Effector memory CD8-positive, alpha-beta T cell (primary cell): ENCODE data around the gene CDH18.
"Not testable (repeated sequence)": the region's sequence is repeated elsewhere in the genome, so short reads cannot be mapped to it uniquely, and the experiment has no call there.

Source experiments
- ATAC-seq: fragments of 150-1000 bp; cut with Tn5 transposase; replicated peaks from 2 replicates; pipeline ENCODE4 v1.10.0; 2021; ENCODE audit warnings: mild to moderate bottlenecking, moderate library complexity
- DNase-seq, 3 experiments: peaks; one replicate each; pipeline ENCODE4 v3.0.0; 2021
- H3K27ac Mint-ChIP-seq, 2 donors: one replicate each; pipeline ENCODE4 v1.8.0; 2022; ENCODE audit warnings: mild to moderate bottlenecking in 2 of 2, mixed read lengths in 2 of 2, moderate library complexity in 2 of 2
- H3K27me3 Mint-ChIP-seq, 2 donors: one replicate each; pipeline ENCODE4 v1.8.0; 2022; ENCODE audit warnings: mixed read lengths in 2 of 2
- H3K36me3 Mint-ChIP-seq: one replicate; pipeline ENCODE4 v1.8.0; 2022; ENCODE audit warnings: mild to moderate bottlenecking, moderate library complexity, mixed read lengths; ENCODE audit not compliant: insufficient read depth
- H3K4me1 Mint-ChIP-seq, 2 donors: one replicate each; pipeline ENCODE4 v1.8.0; 2022; ENCODE audit warnings: low read depth in 2 of 2, mixed read lengths in 2 of 2
- H3K4me3 Mint-ChIP-seq, 2 donors: one replicate each; pipeline ENCODE4 v1.8.0; 2022; ENCODE audit warnings: mild to moderate bottlenecking in 2 of 2, mixed read lengths in 2 of 2, moderate library complexity in 2 of 2
- H3K9me3 Mint-ChIP-seq, 2 donors: one replicate each; pipeline ENCODE4 v1.8.0; 2022; ENCODE audit warnings: mixed read lengths in 2 of 2

CDH18 gene

DNA sequence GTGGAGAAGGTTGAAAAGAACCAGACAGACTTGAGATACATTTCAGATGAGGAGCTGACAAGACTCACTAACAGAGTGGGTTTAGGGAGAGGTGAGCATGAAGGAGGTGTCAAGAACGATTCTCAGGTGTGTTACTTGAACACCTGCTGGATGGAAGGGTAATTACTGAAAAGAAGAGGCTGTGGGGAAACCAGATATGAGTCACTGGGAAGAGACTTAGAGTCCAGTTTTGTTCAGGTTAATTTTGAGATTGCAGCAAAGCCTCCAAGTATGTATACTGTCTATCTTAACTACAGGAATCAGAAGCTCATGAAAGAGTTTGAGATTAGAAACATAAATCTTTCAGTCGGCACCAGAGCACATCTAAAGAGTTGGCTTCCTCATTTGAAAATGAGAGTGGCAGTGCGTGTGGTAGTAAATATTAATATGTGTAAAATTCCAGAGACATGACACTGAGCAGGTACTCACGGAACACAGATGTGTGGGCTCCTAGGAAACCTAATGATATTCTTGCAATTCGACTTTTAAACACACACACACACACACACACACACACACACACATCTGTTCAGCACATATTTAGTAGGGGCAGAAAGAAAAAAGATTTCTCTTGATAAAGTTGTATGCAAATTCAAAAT, 197.1 kb downstream of the CDH18 start:
- no peak overlapping the region for H3K27ac Mint-ChIP-seq
- peaks cover 4 to 7% of the 10 kb centered on the region in 2 donors for H3K9me3 Mint-ChIP-seq
- H3K36me3 Mint-ChIP-seq: no peaks in the 10 kb centered on the region
- no peaks in the 10 kb centered on the region for H3K4me1 Mint-ChIP-seq
- DNase-seq (no peak), ATAC-seq (no peak)
- no peaks in the 10 kb centered on the region for H3K27me3 Mint-ChIP-seq
- no peak overlapping the region for H3K4me3 Mint-ChIP-seq

DNA sequence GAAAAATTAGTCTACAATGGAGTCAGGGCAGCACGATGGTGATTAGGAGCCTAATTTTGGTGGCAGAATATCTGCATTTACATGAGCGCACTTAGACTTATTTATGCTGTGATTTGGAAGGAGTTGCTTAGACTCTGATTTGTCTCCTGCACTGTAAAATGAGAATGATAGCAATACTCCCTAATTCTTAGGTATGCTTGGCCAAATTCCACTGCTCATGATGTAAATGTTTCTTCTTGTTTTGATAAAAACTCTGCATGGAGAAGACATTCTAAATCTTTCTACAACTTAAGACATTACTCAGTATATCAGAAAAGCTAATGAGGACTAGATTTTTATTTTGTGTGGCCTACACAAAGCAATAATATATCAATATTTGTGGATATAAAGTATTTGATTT, 205.4 kb downstream of the CDH18 start:
- no peak overlapping the region for H3K27ac Mint-ChIP-seq
- no peaks in the 10 kb centered on the region for H3K36me3 Mint-ChIP-seq
- H3K4me1 Mint-ChIP-seq: no peaks in the 10 kb centered on the region
- no peak for ATAC-seq
- no peaks in the 10 kb centered on the region for H3K27me3 Mint-ChIP-seq
- no peak for DNase-seq
- H3K4me3 Mint-ChIP-seq: no peak overlapping the region
- H3K9me3 Mint-ChIP-seq: peaks cover 0 to 6% of the 10 kb centered on the region in 2 donors

DNA sequence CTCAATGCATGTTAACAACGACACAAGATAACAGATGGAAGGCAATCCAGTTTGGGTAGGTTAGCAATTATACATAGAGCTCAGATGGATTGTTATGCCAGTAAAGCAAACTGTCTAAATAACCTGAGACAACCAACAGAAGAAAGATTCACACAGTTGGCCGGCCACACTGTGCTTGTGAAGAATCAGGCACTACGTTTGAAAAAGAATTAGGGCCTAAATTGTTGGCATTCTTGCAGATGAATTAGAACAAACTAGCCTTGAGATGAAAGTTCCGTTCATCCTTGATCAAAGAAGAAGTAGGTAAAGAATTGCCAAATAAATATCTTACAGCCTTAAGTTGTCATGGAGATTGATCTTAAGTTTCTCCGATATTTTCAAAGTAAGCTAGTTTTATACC, 210.6 kb downstream of the CDH18 start:
- H3K9me3 Mint-ChIP-seq: peaks cover 5 to 17% of the 10 kb centered on the region in 2 donors
- no peaks in the 10 kb centered on the region for H3K36me3 Mint-ChIP-seq
- H3K27me3 Mint-ChIP-seq: no peaks in the 10 kb centered on the region
- ATAC-seq (no peak), DNase-seq (no peak)
- H3K4me1 Mint-ChIP-seq: no peaks in the 10 kb centered on the region
- H3K4me3 Mint-ChIP-seq: no peak overlapping the region
- no peak overlapping the region for H3K27ac Mint-ChIP-seq

DNA sequence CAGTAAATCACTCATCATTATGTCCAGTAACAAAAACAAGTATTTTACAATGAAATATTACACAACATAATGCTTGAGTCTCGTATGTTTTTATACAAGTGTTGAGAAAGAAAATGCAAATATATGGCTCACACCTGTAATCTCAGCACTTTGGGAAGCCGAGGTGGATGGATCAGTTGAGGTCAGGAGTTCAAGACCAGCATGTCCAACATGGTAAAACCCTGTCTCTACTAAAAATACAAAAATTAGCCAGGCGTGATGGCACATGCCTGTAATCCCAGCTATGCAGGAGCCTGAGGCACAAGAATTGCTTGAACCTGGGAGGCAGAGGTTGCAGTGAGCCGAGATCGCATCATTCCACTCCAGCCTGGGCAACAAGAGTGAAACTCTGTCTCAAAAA, 211.1 kb downstream of the CDH18 start:
- ATAC-seq, H3K27me3 Mint-ChIP-seq, H3K27ac Mint-ChIP-seq, H3K36me3 Mint-ChIP-seq, DNase-seq, H3K4me3 Mint-ChIP-seq, H3K4me1 Mint-ChIP-seq: not testable (repeated sequence)
- H3K9me3 Mint-ChIP-seq: peaks cover 8 to 20% of the 10 kb centered on the region in 2 donors

DNA sequence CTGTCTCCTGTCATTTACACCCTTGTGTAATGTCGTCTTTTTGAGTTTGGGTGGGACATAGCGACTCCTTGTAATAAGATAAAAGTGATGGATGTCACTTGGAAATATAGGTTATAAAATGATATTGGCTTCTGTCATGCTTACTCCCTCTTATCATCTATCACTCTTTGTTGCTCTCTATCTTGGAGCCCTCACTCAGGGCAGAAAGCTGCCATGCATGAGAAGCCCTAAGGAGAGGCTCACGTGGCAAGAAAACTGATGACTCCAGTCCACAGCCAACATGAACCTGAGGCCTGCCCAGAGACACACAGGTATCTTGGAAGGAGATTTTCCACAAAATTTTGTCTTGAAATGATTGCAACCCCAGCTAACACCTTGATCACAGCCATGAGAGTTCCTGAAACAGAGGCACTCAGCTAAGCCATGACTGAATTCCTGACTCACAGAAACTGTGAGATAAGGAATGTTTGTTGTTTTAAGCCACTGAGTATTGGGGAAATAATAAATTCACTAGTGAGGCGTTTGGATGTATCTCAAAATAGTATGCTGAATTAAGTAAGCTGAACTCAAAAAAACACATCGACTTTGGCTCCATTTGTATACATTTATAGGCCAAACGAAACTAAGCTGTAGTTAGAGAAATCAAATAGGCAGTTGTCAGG, 216.7 kb downstream of the CDH18 start:
- Mint-ChIP-seq H3K27me3 (no peaks in the 10 kb centered on the region), H3K36me3 (no peaks in the 10 kb centered on the region), H3K27ac (no peak overlapping the region), H3K4me1 (no peaks in the 10 kb centered on the region), H3K9me3 (peaks cover 13 to 15% of the 10 kb centered on the region in 2 donors), H3K4me3 (no peak overlapping the region)
- DNase-seq: no peak
- ATAC-seq: no peak

DNA sequence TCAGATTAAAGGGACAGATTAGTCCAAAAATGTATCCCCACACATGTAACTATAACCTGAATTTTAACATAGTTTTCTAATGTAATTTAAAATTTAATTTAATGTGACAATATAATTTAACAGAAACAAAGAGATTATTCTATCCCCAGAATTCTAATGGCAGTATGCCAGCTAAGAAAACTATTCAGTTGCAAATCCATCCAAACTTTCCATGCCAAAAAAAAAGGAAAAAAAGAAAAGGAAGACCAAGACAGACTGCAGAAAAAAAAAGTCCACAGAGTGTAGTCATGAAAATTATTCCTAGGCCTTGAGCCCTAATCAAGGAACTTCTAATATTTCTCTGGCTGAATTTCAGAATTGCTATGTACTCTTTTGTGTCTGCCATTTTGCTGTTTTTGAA, 217.6 kb downstream of the CDH18 start:
- no peak overlapping the region for H3K4me3 Mint-ChIP-seq
- no peaks in the 10 kb centered on the region for H3K27me3 Mint-ChIP-seq
- ATAC-seq (no peak), DNase-seq (no peak)
- H3K27ac Mint-ChIP-seq: no peak overlapping the region
- peaks cover 6 to 11% of the 10 kb centered on the region in 2 donors for H3K9me3 Mint-ChIP-seq
- H3K4me1 Mint-ChIP-seq: no peaks in the 10 kb centered on the region
- no peaks in the 10 kb centered on the region for H3K36me3 Mint-ChIP-seq

DNA sequence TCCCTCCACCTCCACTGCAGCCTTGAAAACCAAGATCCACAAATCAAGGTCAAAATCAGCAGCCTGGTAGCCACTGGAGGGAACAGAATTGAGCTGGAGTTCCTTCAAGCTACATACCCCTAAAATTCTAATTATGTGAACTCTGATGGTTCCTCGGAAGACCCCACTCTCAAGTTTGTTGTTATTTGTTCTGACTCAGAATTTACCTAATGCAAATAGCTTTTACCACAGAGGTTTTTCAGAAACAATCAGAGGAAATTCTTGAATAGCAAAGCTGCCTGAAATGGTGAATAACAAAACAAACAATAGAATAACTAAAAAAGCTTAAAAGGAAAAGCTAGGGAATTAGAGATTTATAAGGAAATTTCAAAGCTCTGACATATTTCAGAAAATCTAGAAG, 220.0 kb downstream of the CDH18 start:
- peaks cover 12 to 13% of the 10 kb centered on the region in 2 donors for H3K9me3 Mint-ChIP-seq
- no peak overlapping the region for H3K4me3 Mint-ChIP-seq
- no peaks in the 10 kb centered on the region for H3K36me3 Mint-ChIP-seq
- no peak overlapping the region for H3K27ac Mint-ChIP-seq
- no peaks in the 10 kb centered on the region for H3K27me3 Mint-ChIP-seq
- no peak for ATAC-seq
- H3K4me1 Mint-ChIP-seq: no peaks in the 10 kb centered on the region
- DNase-seq: no peak

DNA sequence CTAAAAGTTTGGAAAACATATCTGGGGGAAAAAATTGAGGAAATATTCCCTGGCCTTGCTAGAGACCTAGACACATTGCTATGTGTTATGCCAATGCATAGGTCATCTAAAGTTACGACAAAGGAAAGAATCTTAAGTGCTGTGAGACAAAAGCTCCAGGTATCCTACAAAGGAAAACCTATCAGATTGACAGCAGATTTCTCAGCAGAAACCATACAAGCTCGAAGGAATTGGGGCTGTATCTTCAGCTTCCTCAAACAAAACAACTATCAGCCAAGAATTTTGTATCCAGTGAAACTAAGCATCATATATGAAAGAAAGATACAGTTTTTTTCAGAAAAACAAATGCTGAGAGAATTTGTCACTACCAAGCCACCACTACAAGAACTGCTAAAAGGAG, 234.4 kb downstream of the CDH18 start:
- no peak for DNase-seq
- Mint-ChIP-seq H3K4me3 (no peak overlapping the region), H3K4me1 (no peaks in the 10 kb centered on the region), H3K36me3 (no peaks in the 10 kb centered on the region), H3K27ac (no peak overlapping the region), H3K27me3 (no peaks in the 10 kb centered on the region), H3K9me3 (peaks cover 9 to 19% of the 10 kb centered on the region in 2 donors)
- ATAC-seq: no peak

DNA sequence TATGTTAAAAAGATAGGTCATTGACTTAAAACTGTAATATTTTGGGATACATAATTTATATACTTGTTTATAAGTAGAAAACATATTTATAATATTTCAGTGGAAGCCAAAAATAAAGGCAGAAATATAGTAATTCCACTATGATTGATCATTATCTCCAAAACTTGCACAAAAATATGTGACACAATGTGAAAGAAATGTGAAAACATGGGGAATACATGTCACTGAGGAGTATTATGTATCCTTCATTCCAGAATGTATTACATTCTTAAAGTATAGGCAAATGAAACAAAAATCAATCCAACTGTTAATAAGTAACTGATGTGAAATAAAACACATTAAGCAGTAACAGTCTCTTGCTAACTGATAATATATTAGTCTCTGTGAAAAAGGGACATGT, 236.7 kb downstream of the CDH18 start:
- DNase-seq (no peak), ATAC-seq (no peak)
- no peaks in the 10 kb centered on the region for H3K27me3 Mint-ChIP-seq
- H3K4me3 Mint-ChIP-seq: no peak overlapping the region
- no peaks in the 10 kb centered on the region for H3K4me1 Mint-ChIP-seq
- H3K9me3 Mint-ChIP-seq: peaks cover 9 to 13% of the 10 kb centered on the region in 2 donors
- no peaks in the 10 kb centered on the region for H3K36me3 Mint-ChIP-seq
- H3K27ac Mint-ChIP-seq: no peak overlapping the region

DNA sequence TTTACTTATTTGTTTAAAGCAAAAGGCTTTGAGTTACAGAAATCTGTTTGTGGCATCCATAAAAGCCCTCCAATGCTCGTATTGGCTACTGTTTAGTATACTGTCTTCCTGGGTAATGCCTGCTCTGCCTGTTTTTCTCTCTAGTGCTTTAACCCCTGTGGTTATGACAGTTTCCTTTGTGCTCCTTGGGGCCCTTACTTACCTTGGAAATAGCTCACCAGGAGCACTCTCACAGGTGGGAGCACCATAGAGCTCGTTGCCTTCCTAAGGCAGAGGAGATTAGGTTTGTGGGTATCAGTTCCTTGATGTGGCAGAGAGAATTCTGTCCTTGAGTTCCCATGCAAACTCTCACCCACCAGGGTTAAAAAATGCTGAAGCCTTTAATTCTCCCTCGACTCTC, 242.8 kb downstream of the CDH18 start:
- Mint-ChIP-seq H3K4me1 (no peaks in the 10 kb centered on the region), H3K27me3 (no peaks in the 10 kb centered on the region), H3K36me3 (no peaks in the 10 kb centered on the region), H3K4me3 (no peak overlapping the region), H3K27ac (no peak overlapping the region), H3K9me3 (peaks cover 2 to 11% of the 10 kb centered on the region in 2 donors)
- DNase-seq (no peak), ATAC-seq (no peak)

DNA sequence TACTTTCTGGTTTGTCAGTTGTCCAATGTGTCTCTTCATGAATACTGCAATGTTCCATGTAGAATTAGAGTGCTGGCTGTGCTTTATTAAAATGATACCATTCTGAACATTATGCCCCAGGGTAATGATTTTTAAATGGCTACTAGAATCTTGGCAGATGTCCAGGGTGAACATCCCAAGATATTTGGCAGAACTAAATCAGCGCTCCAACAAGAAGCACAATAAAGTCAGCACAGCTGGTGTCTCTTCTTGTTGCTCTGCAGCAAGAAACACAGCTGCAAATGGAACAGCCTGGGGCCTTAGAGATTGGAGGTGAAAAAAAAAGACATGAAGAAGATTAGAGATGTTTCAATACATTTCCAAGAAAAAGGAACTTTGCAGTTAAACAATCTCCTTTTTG, 248.3 kb downstream of the CDH18 start:
- no peak overlapping the region for H3K4me3 Mint-ChIP-seq

DNA sequence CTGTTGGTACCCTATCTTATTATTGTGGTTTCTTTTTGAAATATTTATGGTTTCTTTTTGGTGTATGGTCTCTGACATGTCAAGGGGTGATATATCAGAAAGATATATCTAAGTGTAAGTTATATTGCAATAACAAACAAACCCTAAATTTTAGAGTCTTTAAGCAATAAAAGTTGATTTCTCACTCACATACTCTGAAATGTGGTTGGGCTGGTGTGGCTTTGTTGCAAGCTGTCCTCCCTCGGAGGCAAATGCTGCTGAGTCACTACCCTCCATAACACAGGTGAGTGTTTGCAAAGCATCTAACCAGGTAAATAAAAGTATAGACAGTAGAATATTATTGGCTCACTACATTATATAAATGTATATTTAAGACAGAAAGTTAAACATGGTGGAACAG, 253.2 kb downstream of the CDH18 start:
- Mint-ChIP-seq H3K27me3 (no peaks in the 10 kb centered on the region), H3K9me3 (peaks cover 6 to 16% of the 10 kb centered on the region in 2 donors), H3K27ac (no peak overlapping the region), H3K36me3 (no peaks in the 10 kb centered on the region), H3K4me3 (no peak overlapping the region), H3K4me1 (no peaks in the 10 kb centered on the region)
- no peak for ATAC-seq
- no peak for DNase-seq

More for the DNA sequence above, 248.3 kb downstream of the CDH18 start:
- H3K27me3 Mint-ChIP-seq: no peaks in the 10 kb centered on the region
- no peak overlapping the region for H3K27ac Mint-ChIP-seq
- no peaks in the 10 kb centered on the region for H3K36me3 Mint-ChIP-seq
- no peaks in the 10 kb centered on the region for H3K4me1 Mint-ChIP-seq
- ATAC-seq (no peak), DNase-seq (no peak)
- peaks cover 2 to 9% of the 10 kb centered on the region in 2 donors for H3K9me3 Mint-ChIP-seq

DNA sequence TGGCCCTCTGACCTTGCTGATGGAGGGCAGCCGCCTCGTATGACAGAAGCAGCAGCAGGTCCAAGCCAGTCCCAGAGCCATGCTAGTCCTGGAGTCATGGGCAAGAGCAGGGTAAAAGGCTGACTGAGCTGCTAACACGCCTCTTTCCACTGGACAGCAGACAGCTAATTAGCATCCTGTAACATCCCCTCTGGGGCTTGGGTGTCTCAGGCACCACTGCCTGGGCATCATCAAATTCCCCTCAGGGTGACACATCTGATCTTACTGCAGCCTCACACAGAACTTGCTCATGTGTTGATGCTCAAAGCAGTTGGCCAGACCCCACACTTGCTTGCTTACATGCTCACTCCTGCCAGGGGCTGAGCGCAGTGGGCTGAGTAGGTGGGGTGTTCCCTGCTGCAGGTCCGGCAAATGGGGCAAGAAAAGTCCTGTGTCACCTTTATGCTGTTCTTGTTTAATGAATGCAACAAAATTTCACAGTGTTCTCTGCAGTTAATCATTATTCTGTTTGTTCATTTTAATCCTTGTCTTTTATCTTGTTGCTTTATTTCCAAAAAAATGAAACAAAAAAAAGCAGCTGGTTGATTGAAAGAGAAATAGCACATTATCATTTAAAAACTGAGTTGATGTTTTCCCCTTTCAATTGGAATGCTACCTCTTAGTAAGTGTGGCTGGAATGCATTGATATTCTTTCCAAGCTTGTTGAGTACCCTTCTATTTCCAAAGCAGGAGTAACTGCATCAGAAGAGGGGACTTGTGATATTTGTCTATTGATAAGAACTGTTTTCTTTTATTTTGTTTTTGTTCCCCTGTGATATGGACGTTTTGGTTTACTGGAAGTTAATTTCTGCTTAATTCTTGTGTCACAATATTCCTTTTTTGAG, 254.1 kb downstream of the CDH18 start:
- Mint-ChIP-seq H3K27ac (no peak overlapping the region), H3K36me3 (no peaks in the 10 kb centered on the region), H3K4me3 (no peak overlapping the region), H3K4me1 (no peaks in the 10 kb centered on the region), H3K27me3 (no peaks in the 10 kb centered on the region), H3K9me3 (peaks cover 6 to 16% of the 10 kb centered on the region in 2 donors)
- no peak for DNase-seq
- no peak for ATAC-seq

DNA sequence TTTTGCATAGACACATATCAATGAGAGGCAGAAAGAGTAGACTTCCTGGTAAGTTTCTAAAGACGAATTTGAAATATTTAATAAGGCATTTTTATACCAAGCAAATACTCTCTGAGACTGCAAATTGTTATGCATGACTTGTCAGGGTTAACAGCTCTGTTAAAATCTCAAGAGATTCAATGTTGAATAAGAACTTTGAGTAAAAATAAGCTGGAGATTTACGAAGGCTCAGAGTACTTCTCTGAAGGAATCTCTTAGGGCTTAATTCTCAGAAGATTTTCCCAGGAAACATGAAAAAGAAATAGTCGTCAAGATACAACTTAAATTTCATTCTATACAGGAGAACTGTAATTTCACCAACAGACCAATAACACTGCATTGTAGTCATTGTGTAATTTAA, 259.4 kb downstream of the CDH18 start:
- ATAC-seq: no peak
- H3K9me3 Mint-ChIP-seq: peaks cover 6 to 10% of the 10 kb centered on the region in 2 donors
- no peaks in the 10 kb centered on the region for H3K36me3 Mint-ChIP-seq
- no peaks in the 10 kb centered on the region for H3K27me3 Mint-ChIP-seq
- no peak overlapping the region for H3K27ac Mint-ChIP-seq
- no peak for DNase-seq
- no peaks in the 10 kb centered on the region for H3K4me1 Mint-ChIP-seq
- no peak overlapping the region for H3K4me3 Mint-ChIP-seq
